HG03575 (cell line): Measurements from ENCODE around the gene FGD4.

Experiments used
- ATAC-seq: cut with Tn5 transposase; IDR thresholded peaks from one replicate; pipeline ENCODE4 v1.9.1; 2021; ENCODE audit not compliant: unreplicated experiment, insufficient number of reproducible peaks, low FRiP score; ENCODE audit errors: extremely low read depth

The FGD4 gene

DNA sequence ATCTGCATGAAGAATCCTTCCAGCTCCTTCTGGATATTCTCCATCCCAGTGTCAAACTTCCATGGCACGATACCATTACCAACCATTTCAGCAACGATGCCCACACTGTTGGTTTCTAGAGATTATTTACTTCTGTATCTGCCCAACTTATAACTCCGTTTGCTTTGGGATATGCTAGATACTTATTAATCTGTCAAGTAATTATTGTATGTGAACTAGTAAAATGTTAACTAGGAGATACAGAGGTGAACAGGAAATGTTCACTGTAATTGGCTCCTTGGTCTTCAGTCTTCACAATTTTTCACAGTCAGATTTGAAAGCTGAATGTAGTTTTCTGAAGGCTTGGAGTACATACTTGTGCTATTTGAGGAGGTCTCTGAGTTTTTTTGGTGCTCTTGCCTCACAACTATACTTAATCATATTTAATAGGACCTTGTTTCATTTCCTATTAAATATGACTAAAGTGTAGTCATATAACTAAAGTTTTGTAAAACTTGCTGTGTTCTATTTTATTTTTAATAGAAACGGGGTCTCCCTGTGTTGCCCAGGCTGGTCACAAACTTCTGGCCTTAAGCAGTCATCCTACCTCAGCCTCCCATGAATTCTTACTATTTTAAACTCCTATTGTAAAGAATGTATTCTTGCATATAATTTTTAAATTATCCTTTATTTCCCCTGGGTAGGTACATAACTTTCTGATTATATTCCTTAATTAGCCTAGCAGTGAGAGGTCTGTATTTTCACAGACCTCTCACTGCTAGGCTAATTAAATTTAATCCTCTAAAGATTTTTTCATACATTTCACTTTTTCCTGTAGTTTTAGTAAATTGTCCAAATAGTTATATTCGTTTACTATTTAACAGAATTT lies 79.7 kb downstream of the FGD4 start:
- no peak for ATAC-seq

DNA sequence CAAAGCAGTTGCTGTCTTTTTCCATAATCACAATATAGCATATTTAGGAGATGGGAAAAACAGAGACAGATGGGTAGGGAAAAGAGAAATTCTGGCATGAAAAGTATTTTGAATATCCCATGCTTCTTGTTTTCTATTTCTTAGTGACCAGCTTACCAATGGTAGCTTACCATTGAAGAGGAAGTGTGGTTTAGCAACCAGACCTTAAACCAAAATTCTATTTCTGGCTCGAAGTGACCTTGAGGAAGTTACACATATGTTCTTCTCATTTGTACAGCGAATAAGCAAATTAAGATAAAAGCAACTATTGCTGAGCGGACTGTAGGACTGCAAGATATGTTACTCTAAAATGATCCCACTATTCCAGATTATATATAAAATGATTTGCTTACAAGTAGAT lies 82.9 kb downstream of the FGD4 start:
- peak; percentile 59 for ATAC-seq

DNA sequence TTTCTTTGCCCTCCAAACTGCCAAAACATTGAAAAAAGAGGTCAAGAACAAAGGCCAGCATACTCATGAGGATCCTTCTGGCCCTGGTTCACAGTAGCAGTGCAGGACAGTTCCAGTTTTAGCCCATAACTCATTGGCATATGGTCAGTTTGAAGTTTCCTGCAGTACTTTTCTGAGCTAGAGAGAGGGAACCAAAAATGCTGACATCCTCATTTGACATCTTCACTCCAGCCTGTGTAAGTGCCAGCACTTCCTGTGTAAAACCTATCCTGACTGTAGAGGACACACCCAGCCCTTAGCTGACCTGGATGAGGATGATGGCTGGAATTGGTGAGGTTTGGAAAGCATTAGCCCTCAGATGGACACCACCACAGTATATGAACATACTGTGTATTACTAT lies 84.1 kb downstream of the FGD4 start:
- no peak for ATAC-seq

DNA sequence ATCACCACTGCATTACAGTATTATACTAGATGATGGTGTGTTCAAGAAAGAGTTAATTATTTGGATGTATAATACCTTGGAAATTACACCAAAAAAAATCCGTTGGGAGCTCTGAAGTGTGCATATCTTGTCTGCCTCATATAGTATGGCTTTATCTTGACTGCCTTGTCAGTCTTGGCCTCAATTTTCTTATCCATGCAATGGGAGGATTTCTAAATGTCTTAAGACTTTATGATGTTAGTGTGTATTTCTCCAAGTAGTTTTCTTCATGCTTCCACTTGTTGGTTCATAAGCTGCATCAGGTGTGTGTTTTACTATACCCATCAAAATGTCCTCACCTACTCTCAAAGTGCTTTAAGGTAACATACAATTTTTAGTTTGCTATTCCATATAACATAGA lies 84.6 kb downstream of the FGD4 start:
- no peak for ATAC-seq

DNA sequence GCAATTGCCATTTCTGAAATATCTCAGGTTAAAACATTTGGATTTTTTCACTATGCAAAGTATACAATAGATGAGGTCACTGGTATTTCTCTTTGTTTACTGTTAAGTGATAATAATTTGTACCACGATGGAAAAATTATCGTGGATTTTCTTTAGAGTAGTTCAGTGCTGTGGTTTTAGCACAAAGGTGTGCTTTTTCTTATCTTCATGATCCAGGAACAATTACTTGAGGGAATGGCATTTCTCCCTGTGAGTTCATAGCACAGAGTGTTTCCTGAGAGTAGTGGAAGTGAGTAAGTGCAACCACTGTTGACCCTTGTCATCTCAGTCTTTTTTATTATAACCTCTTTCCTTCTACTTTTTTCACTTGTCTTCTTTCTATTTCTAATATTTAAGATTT lies 86.8 kb downstream of the FGD4 start:
- ATAC-seq, result no peak

DNA sequence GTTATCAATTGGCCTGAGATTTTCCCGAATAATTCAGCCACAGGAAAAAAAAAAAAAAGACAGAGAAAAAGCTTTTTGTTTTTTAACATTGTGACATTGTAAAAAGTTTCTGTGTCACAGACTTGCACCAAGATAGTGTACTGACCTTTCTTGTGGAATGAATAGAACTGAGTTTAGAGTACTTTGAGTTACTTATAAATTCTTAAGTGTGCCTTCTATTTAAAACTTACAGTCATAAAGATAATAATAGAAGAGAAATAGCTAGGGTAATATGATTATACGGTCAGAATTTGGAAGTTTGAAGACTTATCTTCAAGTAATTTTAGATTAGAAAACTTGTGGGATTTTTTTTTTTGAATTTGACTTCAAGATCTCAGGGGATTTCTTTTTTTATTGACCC lies 88.8 kb downstream of the FGD4 start:
- no peak for ATAC-seq

DNA sequence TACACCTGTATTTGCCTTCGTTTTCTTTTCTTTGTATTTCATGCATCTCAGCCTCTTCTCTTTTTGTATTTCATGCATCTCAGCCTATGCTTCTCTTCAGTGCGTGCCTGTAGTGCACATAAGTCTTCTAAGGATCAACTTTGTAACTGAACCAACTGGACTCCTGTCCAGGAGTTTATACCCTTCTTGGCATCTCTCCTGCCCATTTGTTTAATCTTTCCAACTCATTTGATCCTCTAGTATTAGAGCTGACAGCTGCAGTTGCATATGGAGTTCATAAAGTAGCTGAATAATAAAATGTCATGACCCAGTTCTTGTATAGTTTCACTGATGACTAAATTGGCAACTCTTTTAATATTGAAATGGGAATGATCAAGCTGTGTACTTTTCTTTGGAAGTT lies 89.7 kb downstream of the FGD4 start:
- no peak for ATAC-seq

DNA sequence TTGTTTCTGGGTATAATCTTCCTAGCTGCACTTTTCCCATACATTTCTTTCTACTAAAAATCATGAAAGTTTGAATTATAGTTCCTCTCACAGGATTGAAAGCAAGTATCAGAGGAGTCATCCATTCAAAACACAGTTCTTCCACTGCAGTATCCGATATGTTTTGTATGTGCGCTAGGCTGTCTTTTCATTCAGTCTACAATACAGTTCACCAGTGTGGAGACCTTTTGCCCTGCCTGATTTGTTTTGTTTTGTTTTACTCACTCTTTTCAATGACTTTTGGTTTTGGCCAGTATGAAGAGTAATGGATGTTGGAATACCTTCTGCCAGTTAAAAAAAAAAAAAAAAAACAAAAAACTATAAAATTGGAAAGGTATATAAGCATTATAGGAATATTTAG lies 91.4 kb downstream of the FGD4 start:
- no peak for ATAC-seq

DNA sequence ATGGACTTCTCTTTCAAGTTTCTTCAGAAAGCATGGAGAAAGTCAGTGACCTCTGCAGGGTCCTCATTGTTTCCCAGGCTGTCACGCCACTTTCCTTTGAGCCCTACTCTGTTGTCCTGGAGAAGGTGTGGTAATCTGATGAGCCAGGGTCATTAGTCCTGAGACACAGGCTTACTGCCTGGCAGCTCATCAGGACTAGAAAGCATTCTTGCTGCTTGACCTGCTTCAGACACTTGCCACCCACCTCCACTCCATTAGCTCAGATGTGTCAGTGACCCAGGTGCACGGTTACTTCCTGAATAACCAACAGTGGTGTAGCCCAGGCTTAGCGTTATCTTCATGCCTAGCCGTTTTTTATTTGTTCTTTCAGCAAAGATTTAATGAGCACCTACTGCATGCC lies 93.9 kb downstream of the FGD4 start:
- ATAC-seq, result no peak

DNA sequence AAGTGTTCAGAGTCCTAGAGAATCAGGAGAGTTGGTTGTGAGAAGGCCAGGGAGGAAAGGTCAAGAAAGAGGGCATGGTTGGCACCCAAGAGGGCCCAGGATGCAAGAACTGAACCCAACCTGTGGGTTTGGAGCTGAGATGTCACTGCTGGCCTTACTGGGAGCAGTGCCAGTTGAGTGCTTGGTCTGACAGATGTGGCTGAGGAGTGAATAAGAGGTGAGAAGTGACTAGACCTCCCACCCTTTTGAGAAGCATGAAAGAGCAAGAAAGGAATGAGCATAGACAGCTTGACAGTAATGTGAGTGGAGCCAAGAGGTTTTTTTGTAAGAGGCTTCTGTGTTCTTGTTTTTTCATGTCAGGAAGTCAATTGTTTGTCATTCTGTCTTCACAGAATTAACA lies 95.3 kb downstream of the FGD4 start:
- ATAC-seq, result no peak

DNA sequence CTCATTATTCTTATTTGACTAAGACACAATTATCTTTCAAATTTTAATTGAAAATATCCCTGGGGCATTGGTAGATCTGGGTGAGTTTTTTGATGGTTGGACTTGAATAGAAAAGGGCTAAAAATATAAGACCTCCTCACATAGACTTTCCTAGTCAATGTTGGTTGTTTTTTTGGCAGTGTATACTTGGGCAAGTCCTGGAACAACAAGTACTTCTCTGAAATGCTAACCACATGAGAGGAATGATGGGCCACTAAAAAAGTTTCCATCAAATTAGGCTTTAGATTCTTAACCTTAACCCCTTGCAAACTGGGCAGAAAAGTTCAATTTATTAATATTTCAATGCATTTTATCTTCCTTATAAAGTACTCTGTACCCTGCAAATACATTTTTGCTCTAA lies 97.6 kb downstream of the FGD4 start:
- no peak for ATAC-seq

DNA sequence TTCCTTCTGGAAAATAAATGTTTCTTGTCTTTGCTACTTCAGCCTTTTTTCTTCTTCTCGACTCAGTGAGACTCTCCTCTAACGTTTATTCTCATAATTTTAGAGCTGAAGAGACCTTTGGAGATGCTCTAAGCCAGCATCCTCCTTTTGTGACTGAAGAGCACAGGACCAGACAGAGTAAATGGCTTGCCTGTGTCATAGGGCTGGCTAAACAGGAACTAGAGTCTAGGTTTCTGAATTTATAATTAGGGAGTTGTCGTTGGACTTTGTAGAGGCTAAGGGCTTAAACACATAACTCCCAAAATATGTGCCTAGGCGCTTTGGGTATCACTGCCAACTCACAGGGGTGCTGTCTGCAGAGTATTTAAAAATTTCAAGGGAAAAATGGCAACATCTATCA lies 98.5 kb downstream of the FGD4 start:
- no peak for ATAC-seq

DNA sequence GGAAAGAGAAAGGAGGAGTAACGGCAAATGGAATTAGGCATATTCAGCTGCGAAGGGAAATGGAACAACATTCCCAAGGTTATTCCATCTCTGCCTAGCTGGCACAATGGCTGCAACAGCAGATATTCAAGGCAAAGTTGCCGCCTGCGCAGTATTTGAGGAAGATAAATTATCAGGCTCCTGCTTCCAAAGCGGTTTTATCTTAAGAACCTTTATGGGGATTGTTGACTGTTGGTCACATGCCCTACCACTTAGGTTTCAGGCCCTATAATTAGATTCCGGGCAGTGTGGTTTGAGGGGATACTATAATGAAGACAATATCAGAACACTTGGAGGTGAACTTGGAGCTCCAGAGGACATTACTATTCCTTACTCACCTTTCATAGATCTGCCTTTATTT lies 99.7 kb downstream of the FGD4 start:
- no peak for ATAC-seq

DNA sequence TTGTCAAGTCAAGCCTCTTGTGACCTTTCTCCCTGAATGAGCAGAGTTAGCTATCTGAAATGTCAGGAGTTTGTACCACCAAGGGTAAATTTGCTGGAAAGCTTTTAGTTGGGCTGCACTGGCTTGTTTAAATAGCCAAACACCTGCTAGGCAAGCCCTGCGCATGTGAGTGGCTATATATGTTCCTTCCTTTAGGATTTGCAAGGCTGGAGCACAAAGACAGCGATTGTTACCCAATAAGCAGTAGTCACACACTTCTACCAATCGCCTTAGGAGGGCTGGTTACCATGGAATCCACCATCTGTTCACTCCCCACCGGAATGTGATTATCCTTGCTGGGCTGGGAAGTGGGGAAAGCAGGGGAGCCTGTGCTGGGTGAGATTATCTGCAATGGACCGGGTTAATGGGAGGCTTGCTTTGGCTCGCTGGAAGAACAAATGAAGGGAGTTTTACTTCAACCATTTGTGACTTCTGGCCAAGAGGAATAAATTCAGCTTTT lies 102.5 kb downstream of the FGD4 start:
- ATAC-seq, result no peak

DNA sequence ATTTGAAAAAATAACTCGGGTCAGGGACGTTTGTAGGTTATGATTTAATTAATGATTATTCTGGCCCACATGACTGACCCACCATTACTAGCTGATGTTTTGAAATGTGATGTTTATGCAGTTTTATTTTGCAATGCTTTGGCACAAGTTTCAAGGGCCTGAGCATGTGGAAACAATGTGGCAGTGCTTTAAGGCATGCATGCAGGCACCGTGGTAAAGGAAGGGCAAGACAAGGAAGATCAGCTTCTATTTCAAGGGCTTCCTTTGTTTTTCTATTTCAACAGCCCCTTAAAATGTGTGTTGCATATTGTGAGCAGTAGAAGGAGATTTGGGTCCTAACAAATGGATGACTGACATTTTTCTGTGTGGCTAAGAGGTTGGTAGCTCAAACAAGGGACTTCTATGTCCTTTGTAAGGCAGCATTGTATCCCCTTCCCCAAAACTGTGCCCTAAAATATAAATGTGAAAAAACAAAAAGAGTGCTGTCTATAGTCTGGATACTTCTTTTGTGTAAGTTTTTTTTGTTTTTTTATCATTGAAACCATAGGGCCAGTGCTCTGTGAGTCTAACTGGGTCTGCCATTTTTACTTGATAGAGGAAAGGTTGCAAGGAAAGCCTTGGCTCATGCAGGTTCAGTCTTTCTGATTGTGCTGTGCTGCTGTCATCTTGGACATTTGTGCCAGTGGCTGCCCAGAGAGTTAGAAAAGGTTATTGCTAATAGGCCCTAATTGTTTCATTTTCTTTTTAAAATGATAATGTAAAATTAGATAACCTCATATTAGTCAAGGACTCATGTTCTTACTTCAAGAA lies 103.5 kb downstream of the FGD4 start:
- no peak for ATAC-seq

DNA sequence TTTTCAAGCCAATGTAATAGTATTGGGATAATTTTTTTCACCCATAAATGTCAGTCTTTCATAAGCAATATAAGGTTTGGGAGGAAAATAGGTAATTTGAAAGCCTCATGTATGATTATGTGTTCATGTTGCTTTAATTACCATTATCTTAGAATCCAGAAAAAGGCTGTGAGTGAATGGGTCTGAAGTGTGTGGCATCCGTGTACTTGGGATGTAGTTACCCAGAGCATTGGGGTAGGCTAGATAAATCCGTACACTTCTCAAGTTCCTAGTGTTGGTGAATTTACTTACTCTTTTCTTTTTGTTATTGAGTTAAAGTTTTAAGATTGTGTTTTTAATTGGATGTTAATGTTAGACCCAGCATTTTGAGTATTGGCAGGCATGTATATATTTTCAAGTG lies 104.4 kb downstream of the FGD4 start:
- no peak for ATAC-seq

DNA sequence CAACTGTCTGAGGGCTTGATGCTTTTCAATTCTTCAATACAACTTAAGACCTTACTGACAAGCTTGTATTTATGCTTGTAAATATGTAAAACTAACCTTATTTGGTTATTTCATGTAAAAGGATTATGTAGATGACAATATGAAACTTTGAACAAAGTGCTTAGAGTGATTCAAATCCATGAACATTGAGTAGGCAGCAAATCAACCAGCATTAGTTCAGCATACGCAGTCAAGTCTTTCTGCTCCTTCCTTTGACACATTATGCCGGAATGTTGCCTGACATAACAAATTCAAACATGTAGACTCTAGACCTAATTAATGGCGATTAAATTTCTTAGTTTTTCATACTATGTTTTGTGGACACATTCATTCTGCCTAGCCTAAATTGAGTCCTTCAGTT lies 105.2 kb downstream of the FGD4 start:
- ATAC-seq, result no peak

DNA sequence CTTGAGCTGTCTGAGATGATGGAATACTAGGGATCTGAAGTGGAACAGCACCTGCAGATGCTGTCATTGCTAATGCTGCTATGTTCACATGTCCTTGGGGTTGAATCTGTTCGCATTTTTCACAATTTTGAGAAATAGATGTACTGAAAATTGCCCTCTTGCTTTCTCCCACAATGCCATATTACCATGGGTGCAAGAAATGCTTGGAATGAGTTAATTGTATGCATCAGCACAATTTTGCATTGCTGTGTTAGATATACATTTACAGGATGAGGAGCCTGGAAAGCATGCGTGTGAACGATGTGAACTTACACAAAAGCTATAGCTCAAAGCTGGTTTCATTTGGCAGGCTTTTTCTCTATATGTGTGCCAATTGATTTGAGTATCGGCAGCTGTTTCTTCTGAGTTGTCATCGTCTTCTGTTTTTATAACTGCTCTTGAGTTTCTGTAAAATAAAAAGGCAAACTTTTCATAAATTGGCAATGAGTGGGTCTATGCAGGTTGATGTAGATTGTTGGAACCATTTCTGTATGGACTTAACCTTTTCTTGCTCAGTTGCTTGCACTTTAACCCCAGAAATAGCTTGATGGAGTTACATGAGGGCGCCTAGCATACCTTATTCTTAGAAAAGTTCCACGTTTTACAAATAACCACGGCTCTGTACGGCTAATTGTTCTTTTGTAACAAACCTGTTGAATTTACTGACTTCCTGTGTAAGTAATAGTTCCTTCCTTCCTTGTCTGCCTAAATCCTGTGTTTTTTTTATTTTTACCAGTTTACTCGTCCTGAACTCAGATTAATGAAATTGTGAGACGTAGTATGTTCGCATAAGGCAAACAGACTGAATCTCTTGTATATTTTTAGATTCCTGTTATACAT lies 105.9 kb downstream of the FGD4 start:
- ATAC-seq, result no peak
